ENCODE data around the gene CDH22.

- TF ChIP-seq SIN3A (IDR thresholded peaks at IDR 0.05; ENCODE audit: borderline replicate concordance in 2 of 2, control insufficient read depth in 1 of 2, low read depth in 2 of 2, low read length in 2 of 2) (no peak), MGA (IDR thresholded peaks at IDR 0.05) (no peak), CTCF (IDR thresholded peaks at IDR 0.05 in 2 of 3, conservative IDR thresholded peaks at IDR 0.05 in 1 of 3; ENCODE audit: insufficient read depth in 2 of 3, low read depth in 1 of 3, low read length in 3 of 3) (no peak), MBD2 (IDR thresholded peaks at IDR 0.05; ENCODE audit: borderline replicate concordance, low read depth) (no peak), MAX (CRISPR knock-in tag; IDR thresholded peaks at IDR 0.05) (no peak)
Observed at GRCh38 chr20:46333161-46333991, 25.1 kb upstream of the CDH22 start.
